PC-9 (cell line): Measurements from ENCODE around the gene MRPL21.

Source experiments
- EZH2 ChIP-seq: fragments of 200-600 bp; sonication (generic); IDR thresholded peaks from 2 replicates; pipeline ENCODE4 v1.8.0; 2017; ENCODE audit warnings: antibody characterized with exemption, low read depth
- TF ChIP-seq, protein P1 (sequence below): fragments of 200-600 bp; sonication (generic); conservative IDR thresholded peaks from 2 replicates; pipeline ENCODE4 v1.6.1; 2017; ENCODE audit warnings: mixed run types, antibody characterized with exemption, mild to moderate bottlenecking, moderate library complexity

GRCh38 chr11:68932358-68932757 lies 28.7 kb upstream of the MRPL21 start:
- TF ChIP-seq, protein P1, sequence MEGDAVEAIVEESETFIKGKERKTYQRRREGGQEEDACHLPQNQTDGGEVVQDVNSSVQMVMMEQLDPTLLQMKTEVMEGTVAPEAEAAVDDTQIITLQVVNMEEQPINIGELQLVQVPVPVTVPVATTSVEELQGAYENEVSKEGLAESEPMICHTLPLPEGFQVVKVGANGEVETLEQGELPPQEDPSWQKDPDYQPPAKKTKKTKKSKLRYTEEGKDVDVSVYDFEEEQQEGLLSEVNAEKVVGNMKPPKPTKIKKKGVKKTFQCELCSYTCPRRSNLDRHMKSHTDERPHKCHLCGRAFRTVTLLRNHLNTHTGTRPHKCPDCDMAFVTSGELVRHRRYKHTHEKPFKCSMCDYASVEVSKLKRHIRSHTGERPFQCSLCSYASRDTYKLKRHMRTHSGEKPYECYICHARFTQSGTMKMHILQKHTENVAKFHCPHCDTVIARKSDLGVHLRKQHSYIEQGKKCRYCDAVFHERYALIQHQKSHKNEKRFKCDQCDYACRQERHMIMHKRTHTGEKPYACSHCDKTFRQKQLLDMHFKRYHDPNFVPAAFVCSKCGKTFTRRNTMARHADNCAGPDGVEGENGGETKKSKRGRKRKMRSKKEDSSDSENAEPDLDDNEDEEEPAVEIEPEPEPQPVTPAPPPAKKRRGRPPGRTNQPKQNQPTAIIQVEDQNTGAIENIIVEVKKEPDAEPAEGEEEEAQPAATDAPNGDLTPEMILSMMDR = no peak
- no peak for TF ChIP-seq EZH2
